KMS-11 (cell line): ENCODE data around the gene F11R.

Source experiments
- H2AFZ ChIP-seq: fragments of 200-600 bp; sonication (generic); 2 replicates; pipeline ENCODE4 v1.6.1; 2016; ENCODE audit warnings: antibody characterized with exemption, mixed run types, low read depth
- H3K27ac ChIP-seq: fragments of 200-600 bp; sonication (generic); 2 replicates; pipeline ENCODE4 v1.6.1; 2016; ENCODE audit warnings: mild to moderate bottlenecking, mixed run types
- H3K27me3 ChIP-seq: fragments of 200-600 bp; sonication (generic); 2 replicates; pipeline ENCODE4 v1.6.1; 2017; ENCODE audit warnings: mild to moderate bottlenecking, low read depth, mixed run types, moderate library complexity; ENCODE audit not compliant: insufficient read depth
- H3K36me3 ChIP-seq: fragments of 200-600 bp; sonication (generic); 2 replicates; pipeline ENCODE4 v1.6.1; 2017; ENCODE audit warnings: mild to moderate bottlenecking, mixed run types; ENCODE audit not compliant: insufficient read depth
- H3K4me1 ChIP-seq: fragments of 200-600 bp; sonication (generic); 2 replicates; pipeline ENCODE4 v1.6.1; 2016; ENCODE audit warnings: mild to moderate bottlenecking, low read depth, mixed run types; ENCODE audit not compliant: poor library complexity, severe bottlenecking
- H3K4me2 ChIP-seq: fragments of 200-600 bp; sonication (generic); 2 replicates; pipeline ENCODE4 v1.7.0; 2016; ENCODE audit warnings: mild to moderate bottlenecking, mixed run types
- H3K4me3 ChIP-seq: fragments of 200-600 bp; sonication (generic); IDR thresholded peaks from 2 replicates; pipeline ENCODE4 v1.6.1; 2017; ENCODE audit warnings: low read depth, low read length, mixed read lengths; ENCODE audit not compliant: insufficient read depth
- H3K79me2 ChIP-seq: fragments of 200-600 bp; sonication (generic); 2 replicates; pipeline ENCODE4 v1.6.1; 2016; ENCODE audit warnings: low read depth, mixed run types; ENCODE audit not compliant: insufficient read depth
- H3K9ac ChIP-seq: fragments of 200-600 bp; sonication (generic); 2 replicates; pipeline ENCODE4 v1.6.1; 2016; ENCODE audit warnings: mild to moderate bottlenecking, mixed run types
- H4K20me1 ChIP-seq: fragments of 200-600 bp; sonication (generic); 2 replicates; pipeline ENCODE4 v1.6.1; 2016; ENCODE audit warnings: mild to moderate bottlenecking, mixed run types; ENCODE audit not compliant: insufficient read depth
- CTCF ChIP-seq: fragments of 200-600 bp; sonication (generic); conservative IDR thresholded peaks from 2 replicates; pipeline ENCODE4 v1.6.1; 2017; ENCODE audit warnings: low read depth, mild to moderate bottlenecking, antibody characterized with exemption, low read length, moderate library complexity, mixed read lengths

Gene F11R

GRCh38 chr1:160954158-160955104 is 66.5 kb downstream of the F11R start, which contains the start of gene ITLN2:
Gene ITLN2 (minus strand): TSS chr1:160954809. CDS start chr1:160954741, 68 bp downstream.
- Histone ChIP-seq H2AFZ (peak within 1 kb of the TSS; percentile 23), H3K79me2 (no peaks in the 10 kb centered on the region), H3K27me3 (no peaks in the 10 kb centered on the region), H3K9ac (no peak within 1 kb of the TSS), H3K4me1 (peaks cover 29% of the 10 kb centered on the region), H3K27ac (no peak within 1 kb of the TSS), H3K36me3 (no peaks in the 10 kb centered on the region), H4K20me1 (no peaks in the 10 kb centered on the region), H3K4me2 (no peak within 1 kb of the TSS), H3K4me3 (no peak within 1 kb of the TSS)
- peak; percentile 100 for TF ChIP-seq CTCF

GRCh38 chr1:160953030-160953429 is 67.9 kb downstream of the F11R start:
- Histone ChIP-seq H3K36me3 (no peaks in the 10 kb centered on the region), H3K27ac (no peak overlapping the region), H4K20me1 (no peaks in the 10 kb centered on the region), H3K9ac (no peak overlapping the region), H2AFZ (no peak overlapping the region; the same call in 1 of the 2 replicates), H3K4me1 (peaks cover 29% of the 10 kb centered on the region), H3K4me2 (no peak overlapping the region), H3K4me3 (no peak overlapping the region), H3K79me2 (no peaks in the 10 kb centered on the region), H3K27me3 (no peaks in the 10 kb centered on the region)
- no peak for TF ChIP-seq CTCF

- Histone ChIP-seq H3K4me2 (peak overlapping the region; percentile 6; the same call in 1 of the 2 replicates), H3K79me2 (no peaks in the 10 kb centered on the region), H3K27ac (peak overlapping the region; percentile 3; the same call in 1 of the 2 replicates), H3K4me1 (peaks cover 29% of the 10 kb centered on the region), H3K4me3 (no peak overlapping the region), H2AFZ (peak overlapping the region; percentile 19; the same call in 1 of the 2 replicates), H3K9ac (no peak overlapping the region), H3K27me3 (no peaks in the 10 kb centered on the region), H4K20me1 (no peaks in the 10 kb centered on the region), H3K36me3 (no peaks in the 10 kb centered on the region)
- no peak for TF ChIP-seq CTCF
Observed at GRCh38 chr1:160952129-160952510, 68.8 kb downstream of the F11R start.

GRCh38 chr1:160951443-160952128 is 69.4 kb downstream of the F11R start:
- no peaks in the 10 kb centered on the region for H3K36me3 ChIP-seq
- TF ChIP-seq CTCF = peak; percentile 100
- peaks cover 29% of the 10 kb centered on the region for H3K4me1 ChIP-seq
- H3K79me2 ChIP-seq = no peaks in the 10 kb centered on the region
- no peak overlapping the region for H3K9ac ChIP-seq
- H3K4me3 ChIP-seq = no peak overlapping the region
- H3K27ac ChIP-seq = peak overlapping the region; percentile 3; the same call in 1 of the 2 replicates
- no peaks in the 10 kb centered on the region for H4K20me1 ChIP-seq
- H3K27me3 ChIP-seq = no peaks in the 10 kb centered on the region
- peak overlapping the region; percentile 6; the same call in 1 of the 2 replicates for H3K4me2 ChIP-seq
- H2AFZ ChIP-seq = peak overlapping the region; percentile 19; the same call in 1 of the 2 replicates
